Cardiac fibroblast (primary cell): ENCODE measurements around the gene EPN2.

Experiments
- DNase-seq, 2 donors: peaks; one replicate each; pipeline versions ENCODE4 v3.0.0 to v3.0.0-alpha.2; 2010; ENCODE audit warnings: low read depth in 2 of 2
- H3K4me3 ChIP-seq, 2 donors: replicated peaks in 1 of 2; 1 replicate in 1 of 2; 2 replicates in 1 of 2; pipeline ENCODE4 v1.5.1; 2011; ENCODE audit warnings: low read depth in 2 of 2, low read length in 2 of 2, mild to moderate bottlenecking in 2 of 2, moderate library complexity in 1 of 2
- TF ChIP-seq, protein P1 (sequence below): IDR thresholded peaks from one replicate; pipeline ENCODE4 v1.5.1; 2011; ENCODE audit warnings: low read depth, mild to moderate bottlenecking, low read length, inconsistent platforms

Gene EPN2

DNA sequence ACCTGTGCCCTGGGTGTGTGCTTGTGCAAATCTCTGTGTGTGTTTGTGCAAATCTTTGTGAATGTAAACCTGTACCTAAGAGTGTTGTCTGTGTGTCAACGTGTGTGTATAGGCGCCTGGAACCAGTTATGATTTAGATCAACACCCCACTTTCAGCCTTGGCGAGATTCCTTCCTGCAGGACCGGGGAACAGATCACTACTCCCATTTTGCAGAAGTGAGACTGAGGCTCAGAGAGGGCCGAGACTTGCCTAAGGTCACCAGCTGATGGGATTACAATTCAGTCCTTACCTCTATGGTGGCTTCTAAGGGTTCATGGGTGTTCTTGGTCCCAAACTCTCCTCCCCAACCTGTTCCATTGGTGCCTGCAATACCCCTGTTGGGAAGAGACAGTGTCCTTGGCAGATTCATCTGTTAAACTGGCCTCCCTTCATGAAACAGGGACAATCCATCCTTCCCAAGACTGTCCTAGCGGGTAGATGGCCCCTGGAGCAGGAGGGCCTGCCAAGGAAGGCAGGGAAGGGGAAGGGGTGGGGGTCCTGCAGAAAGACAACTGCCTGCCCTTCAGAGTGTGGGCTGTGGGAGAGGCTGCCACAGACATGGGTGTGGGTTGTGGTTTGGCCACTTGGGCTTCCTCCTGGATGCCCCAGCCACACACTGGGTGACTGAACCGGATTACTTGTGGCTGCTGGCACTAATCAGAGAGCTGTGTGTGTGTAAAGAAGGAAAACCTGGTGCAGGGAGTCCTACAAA is 134.3 kb downstream of the EPN2 start:
- H3K4me3 ChIP-seq: no peak overlapping the region
- DNase-seq: no peak
- TF ChIP-seq, protein P1, sequence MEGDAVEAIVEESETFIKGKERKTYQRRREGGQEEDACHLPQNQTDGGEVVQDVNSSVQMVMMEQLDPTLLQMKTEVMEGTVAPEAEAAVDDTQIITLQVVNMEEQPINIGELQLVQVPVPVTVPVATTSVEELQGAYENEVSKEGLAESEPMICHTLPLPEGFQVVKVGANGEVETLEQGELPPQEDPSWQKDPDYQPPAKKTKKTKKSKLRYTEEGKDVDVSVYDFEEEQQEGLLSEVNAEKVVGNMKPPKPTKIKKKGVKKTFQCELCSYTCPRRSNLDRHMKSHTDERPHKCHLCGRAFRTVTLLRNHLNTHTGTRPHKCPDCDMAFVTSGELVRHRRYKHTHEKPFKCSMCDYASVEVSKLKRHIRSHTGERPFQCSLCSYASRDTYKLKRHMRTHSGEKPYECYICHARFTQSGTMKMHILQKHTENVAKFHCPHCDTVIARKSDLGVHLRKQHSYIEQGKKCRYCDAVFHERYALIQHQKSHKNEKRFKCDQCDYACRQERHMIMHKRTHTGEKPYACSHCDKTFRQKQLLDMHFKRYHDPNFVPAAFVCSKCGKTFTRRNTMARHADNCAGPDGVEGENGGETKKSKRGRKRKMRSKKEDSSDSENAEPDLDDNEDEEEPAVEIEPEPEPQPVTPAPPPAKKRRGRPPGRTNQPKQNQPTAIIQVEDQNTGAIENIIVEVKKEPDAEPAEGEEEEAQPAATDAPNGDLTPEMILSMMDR: no peak

GRCh38 chr17:19372011-19372370 is 134.8 kb downstream of the EPN2 start:
- no peak overlapping the region for H3K4me3 ChIP-seq
- no peak for DNase-seq
- TF ChIP-seq, protein P1: no peak

- H3K4me3 ChIP-seq: no peak overlapping the region
- TF ChIP-seq, protein P1: no peak
- no peak for DNase-seq
Observed at GRCh38 chr17:19372439-19372838, 135.3 kb downstream of the EPN2 start.

- TF ChIP-seq, protein P1: no peak
- no peak for DNase-seq
- no peak overlapping the region for H3K4me3 ChIP-seq
Observed at GRCh38 chr17:19372866-19373504, 135.8 kb downstream of the EPN2 start.

- no peak overlapping the region for H3K4me3 ChIP-seq
- TF ChIP-seq, protein P1: no peak
- DNase-seq: no peak
Observed at GRCh38 chr17:19374136-19374535, 137.0 kb downstream of the EPN2 start.

DNA sequence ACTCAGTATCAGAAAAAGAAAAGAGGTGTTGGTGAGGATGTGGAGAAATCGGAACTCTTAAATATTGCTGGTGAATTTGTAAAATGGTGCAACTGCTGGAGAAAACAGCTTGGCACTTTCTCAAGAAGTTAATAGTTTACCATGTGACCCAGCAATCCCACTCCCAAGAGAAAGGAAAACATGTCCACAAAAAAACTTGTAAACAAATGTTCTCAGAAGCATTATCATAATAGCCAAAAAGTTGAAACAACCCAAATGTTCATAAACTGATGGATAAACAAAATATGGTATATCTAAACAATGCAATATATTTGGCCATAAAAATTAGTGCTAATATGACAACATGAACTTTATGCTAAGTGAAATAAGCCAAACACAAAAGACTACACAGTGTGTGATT is 138.6 kb downstream of the EPN2 start:
- H3K4me3 ChIP-seq: no peak overlapping the region
- DNase-seq: no peak
- TF ChIP-seq, protein P1: no peak
